CD14-positive monocyte (primary cell): ENCODE data around the gene NDE1. TPM values are rescaled to one million over a fixed set of nuclear protein-coding genes. Genes with fewer than 3 reads are reported as not detected.

ENCODE experiments used
- DNase-seq, 3 donors: peaks; one replicate each; pipeline ENCODE4 v3.0.0-alpha.2; 2011 to 2022
- H2AFZ ChIP-seq: 2 replicates; pipeline ENCODE4 v1.6.0; 2012; ENCODE audit warnings: mild to moderate bottlenecking, low read depth, low read length, inconsistent platforms; ENCODE audit not compliant: insufficient read depth, poor library complexity, severe bottlenecking
- H3K27ac ChIP-seq, 2 donors: 1 replicate in 1 of 2; 2 replicates in 1 of 2; pipeline ENCODE4 v1.5.1; 2012 to 2013; ENCODE audit warnings: low read length in 2 of 2, control low read depth in 1 of 2, inconsistent platforms in 1 of 2, low read depth in 1 of 2, mild to moderate bottlenecking in 1 of 2
- H3K27me3 ChIP-seq, 2 donors: one replicate each; pipeline versions ENCODE4 v1.6.0 to v1.6.1; 2011 to 2013; ENCODE audit warnings: low read length in 2 of 2; ENCODE audit not compliant: control insufficient read depth in 2 of 2, insufficient read depth in 2 of 2
- H3K36me3 ChIP-seq, 2 donors: replicated peaks in 1 of 2; 1 replicate in 1 of 2; 2 replicates in 1 of 2; pipeline versions ENCODE4 v1.5.1 to v1.6.1; 2012 to 2013; ENCODE audit warnings: low read length in 2 of 2, control low read depth in 1 of 2, inconsistent platforms in 1 of 2, mild to moderate bottlenecking in 1 of 2; ENCODE audit not compliant: insufficient read depth in 2 of 2, control insufficient read depth in 1 of 2
- H3K4me1 ChIP-seq, 2 donors: 1 replicate in 1 of 2; 2 replicates in 1 of 2; pipeline versions ENCODE4 v1.5.1 to v1.6.1; 2012 to 2013; ENCODE audit warnings: low read length in 2 of 2, control low read depth in 1 of 2, inconsistent platforms in 1 of 2, mild to moderate bottlenecking in 1 of 2, moderate library complexity in 1 of 2; ENCODE audit not compliant: insufficient read depth in 2 of 2, control insufficient read depth in 1 of 2
- H3K4me2 ChIP-seq: replicated peaks from 2 replicates; pipeline ENCODE3; 2012; ENCODE audit warnings: low read length, moderate library complexity, mild to moderate bottlenecking; ENCODE audit not compliant: poor library complexity, severe bottlenecking; ENCODE audit errors: extremely low read depth
- H3K4me3 ChIP-seq, 3 experiments: fragments of 200-600 bp in 1 of 3; sonication (generic) in 1 of 3; replicated peaks in 1 of 3; 1 replicate in 2 of 3; 2 replicates in 1 of 3; pipeline ENCODE4 v1.5.1; 2011 to 2013; ENCODE audit warnings: low read length in 3 of 3, mild to moderate bottlenecking in 3 of 3, control low read depth in 2 of 3, low read depth in 2 of 3, inconsistent platforms in 1 of 3, moderate library complexity in 1 of 3
- H3K79me2 ChIP-seq: 2 replicates; pipeline ENCODE4 v1.6.0; 2012; ENCODE audit warnings: mild to moderate bottlenecking, control low read depth, inconsistent platforms, low read length, moderate library complexity; ENCODE audit not compliant: insufficient read depth
- H3K9ac ChIP-seq: 2 replicates; pipeline ENCODE4 v1.6.0; 2017; ENCODE audit warnings: low read length, mild to moderate bottlenecking; ENCODE audit not compliant: insufficient read depth, poor library complexity, severe bottlenecking
- H3K9me3 ChIP-seq, 2 donors: replicated peaks in 1 of 2; 1 replicate in 1 of 2; 2 replicates in 1 of 2; pipeline versions ENCODE4 v1.5.1 to v1.6.1; 2012 to 2013; ENCODE audit warnings: low read length in 2 of 2, control low read depth in 1 of 2; ENCODE audit not compliant: control insufficient read depth in 1 of 2, insufficient read depth in 1 of 2
- H4K20me1 ChIP-seq: 2 replicates; pipeline ENCODE4 v1.6.0; 2012; ENCODE audit warnings: mild to moderate bottlenecking, low read length, control low read depth, moderate library complexity; ENCODE audit not compliant: insufficient read depth
- H3K27ac Mint-ChIP-seq, 7 donors: one replicate each; pipeline ENCODE4 v1.8.0; 2020; ENCODE audit warnings: mild to moderate bottlenecking in 7 of 7, mixed read lengths in 7 of 7, moderate library complexity in 6 of 7, inconsistent platforms in 2 of 7
- H3K27me3 Mint-ChIP-seq, 3 donors: one replicate each; pipeline ENCODE4 v1.8.0; 2021 to 2022; ENCODE audit warnings: low read depth in 3 of 3, mild to moderate bottlenecking in 3 of 3, mixed read lengths in 3 of 3, moderate library complexity in 3 of 3, inconsistent platforms in 1 of 3
- H3K36me3 Mint-ChIP-seq, 2 donors: one replicate each; pipeline ENCODE4 v1.8.0; 2020; ENCODE audit warnings: mixed read lengths in 2 of 2, inconsistent platforms in 1 of 2, mild to moderate bottlenecking in 1 of 2
- H3K4me1 Mint-ChIP-seq: one replicate; pipeline ENCODE4 v1.8.0; 2020; ENCODE audit warnings: mild to moderate bottlenecking, mixed read lengths
- H3K4me3 Mint-ChIP-seq, 2 donors: one replicate each; pipeline ENCODE4 v1.8.0; 2020; ENCODE audit warnings: mild to moderate bottlenecking in 2 of 2, mixed read lengths in 2 of 2, moderate library complexity in 1 of 2
- H3K9me3 Mint-ChIP-seq, 7 donors: one replicate each; pipeline ENCODE4 v1.8.0; 2020 to 2022; ENCODE audit warnings: mixed read lengths in 7 of 7, mild to moderate bottlenecking in 6 of 7, moderate library complexity in 6 of 7, inconsistent platforms in 2 of 7
- CTCF ChIP-seq: fragments of 200-600 bp; IDR thresholded peaks from one replicate; pipeline ENCODE4 v1.8.0; 2022; ENCODE audit warnings: antibody characterized with exemption, mild to moderate bottlenecking
- WGBS: methylation state at CpG from one replicate; pipeline ENCODE4 v1.1.5; 2013; ENCODE audit warnings: missing lambda C conversion rate; ENCODE audit not compliant: insufficient coverage; 5-methylcytosine and 5-hydroxymethylcytosine counted together
- intact Hi-C, 2 donors: fragments of 100-400 bp; cut with micrococcal nuclease; formaldehyde crosslinking; loops; one replicate each; pipeline versions ENCODE4 v1.15.0 to v1.15.1; 2023
- polyA plus RNA-seq, 3 donors: library from polyadenylated mRNA; depleted of rRNA in 1 of 3; unstranded in 2 of 3; stranded (reverse) in 1 of 3; fragments of 300-500 nt in 2 of 3; fragments of >200 nt in 1 of 3; fragmentation: Illumina TruSeq in 2 of 3; gene quantifications; 1 replicate in 2 of 3; 2 replicates in 1 of 3; pipeline ENCODE4 v1.2.3, GENCODE V29; 2012 to 2021

The NDE1 gene
- polyA plus RNA-seq, 3 donors: 26.0 to 47.8 (median 28.0) TPM

- no peak overlapping the region for H3K27ac ChIP-seq
- no peaks in the 10 kb centered on the region for H3K4me1 ChIP-seq
- no peaks in the 10 kb centered on the region for H4K20me1 ChIP-seq
- 66% methylated on average over 2 of the region's 3 CpGs for WGBS
- no peaks in the 10 kb centered on the region for H3K79me2 ChIP-seq
- DNase-seq: peak in 2 of 3 donors; percentile 10 to 13
- H3K27ac Mint-ChIP-seq: no peak overlapping the region
- no peak overlapping the region for H3K4me3 Mint-ChIP-seq
- peaks cover 0 to 15% (median 9%) of the 10 kb centered on the region in 7 donors for H3K9me3 Mint-ChIP-seq
- H3K4me3 ChIP-seq: no peak overlapping the region
- no peak overlapping the region for H2AFZ ChIP-seq
- H3K36me3 ChIP-seq: no peaks in the 10 kb centered on the region
- H3K27me3 Mint-ChIP-seq: peaks cover 0 to 1% (median 1%) of the 10 kb centered on the region in 3 donors
- H3K9ac ChIP-seq: no peak overlapping the region
- no peaks in the 10 kb centered on the region for H3K4me1 Mint-ChIP-seq
- intact Hi-C loops: loop anchor here in 1 of 2 donors (5.0 kb wide), 1 partner anchor 361 kb away; no protein-coding TSS in a partner anchor
- peaks cover 0 to 10% of the 10 kb centered on the region in 2 donors for H3K9me3 ChIP-seq
- no peaks in the 10 kb centered on the region for H3K27me3 ChIP-seq
- H3K4me2 ChIP-seq: no peak overlapping the region
- H3K36me3 Mint-ChIP-seq: no peaks in the 10 kb centered on the region
- TF ChIP-seq CTCF: peak; percentile 44
These were observed 115.8 kb downstream of the NDE1 start for GRCh38 chr16:15765880-15766279.

- Histone ChIP-seq H3K9me3 (peaks cover 0 to 10% of the 10 kb centered on the region in 2 donors), H2AFZ (no peak overlapping the region), H3K4me1 (no peaks in the 10 kb centered on the region), H4K20me1 (no peaks in the 10 kb centered on the region), H3K79me2 (no peaks in the 10 kb centered on the region), H3K4me2 (no peak overlapping the region), H3K4me3 (no peak overlapping the region), H3K9ac (no peak overlapping the region), H3K36me3 (no peaks in the 10 kb centered on the region), H3K27ac (no peak overlapping the region), H3K27me3 (no peaks in the 10 kb centered on the region)
- peaks cover 0 to 4% (median 2%) of the 10 kb centered on the region in 3 donors for H3K27me3 Mint-ChIP-seq
- H3K9me3 Mint-ChIP-seq: peaks cover 0 to 15% (median 9%) of the 10 kb centered on the region in 7 donors
- H3K4me1 Mint-ChIP-seq: no peaks in the 10 kb centered on the region
- intact Hi-C loops: loop anchor here in 1 of 2 donors (5.0 kb wide), 1 partner anchor 360 kb away; no protein-coding TSS in a partner anchor
- WGBS: 89% methylated on average over 3 of the region's 5 CpGs
- H3K36me3 Mint-ChIP-seq: no peaks in the 10 kb centered on the region
- no peak for DNase-seq
- no peak overlapping the region for H3K4me3 Mint-ChIP-seq
- no peak overlapping the region for H3K27ac Mint-ChIP-seq
- TF ChIP-seq CTCF: no peak
These were observed 116.9 kb downstream of the NDE1 start for GRCh38 chr16:15766918-15767317.
